Liver (tissue), 9 donors: ENCODE measurements around the gene RAB6A. TPM values are rescaled to one million over a fixed set of nuclear protein-coding genes. Genes with fewer than 3 reads are reported as not detected.

ENCODE experiments used
- DNase-seq: peaks from one replicate; pipeline ENCODE4 v3.0.0-alpha.2; 2017; ENCODE audit warnings: low spot score
- H3K27ac ChIP-seq, 2 donors: one replicate each; pipeline ENCODE4 v1.7.0; 2013; ENCODE audit warnings: inconsistent platforms in 2 of 2, low read length in 2 of 2, control low read depth in 1 of 2, low read depth in 1 of 2, mild to moderate bottlenecking in 1 of 2
- H3K27me3 ChIP-seq, 4 donors: one replicate each; pipeline versions ENCODE4 v1.6.1 to v1.7.0; 2013; ENCODE audit warnings: low read length in 3 of 4, inconsistent platforms in 1 of 4, mild to moderate bottlenecking in 1 of 4, moderate library complexity in 1 of 4; ENCODE audit not compliant: control insufficient read depth in 4 of 4, insufficient read depth in 4 of 4
- H3K36me3 ChIP-seq, 4 donors: one replicate each; pipeline versions ENCODE4 v1.6.1 to v1.7.0; 2013; ENCODE audit warnings: low read length in 3 of 4, mild to moderate bottlenecking in 3 of 4, low read depth in 1 of 4, moderate library complexity in 1 of 4; ENCODE audit not compliant: control insufficient read depth in 4 of 4, insufficient read depth in 3 of 4
- H3K4me1 ChIP-seq, 4 donors: one replicate each; pipeline versions ENCODE4 v1.6.1 to v1.7.0; 2013; ENCODE audit warnings: low read length in 3 of 4, mild to moderate bottlenecking in 3 of 4, moderate library complexity in 1 of 4; ENCODE audit not compliant: control insufficient read depth in 4 of 4, insufficient read depth in 4 of 4
- H3K4me3 ChIP-seq, 3 donors: one replicate each; pipeline versions ENCODE4 v1.6.1 to v1.7.0; 2013; ENCODE audit warnings: low read length in 3 of 3, control low read depth in 1 of 3, low read depth in 1 of 3, mild to moderate bottlenecking in 1 of 3
- H3K9ac ChIP-seq, 2 donors: one replicate each; pipeline ENCODE4 v1.7.0; 2013; ENCODE audit warnings: low read length in 2 of 2, mild to moderate bottlenecking in 2 of 2, moderate library complexity in 2 of 2, control low read depth in 1 of 2, low read depth in 1 of 2
- H3K9me3 ChIP-seq, 4 donors: one replicate each; pipeline versions ENCODE4 v1.6.1 to v1.7.0; 2013; ENCODE audit warnings: low read length in 3 of 4; ENCODE audit not compliant: control insufficient read depth in 4 of 4
- EGR1 ChIP-seq, 2 donors: IDR thresholded peaks; 2 replicates each; pipeline ENCODE4 v1.6.1; 2016 to 2018; ENCODE audit warnings: antibody characterized with exemption in 2 of 2, low read depth in 2 of 2
- FOXA1 ChIP-seq: IDR thresholded peaks from 2 replicates; pipeline ENCODE4 v1.6.1; 2016; ENCODE audit warnings: antibody characterized with exemption
- FOXA2 ChIP-seq: IDR thresholded peaks from 2 replicates; pipeline ENCODE4 v1.6.1; 2016; ENCODE audit warnings: antibody characterized with exemption
- GABPA ChIP-seq, 2 donors: IDR thresholded peaks in 1 of 2; conservative IDR thresholded peaks in 1 of 2; 2 replicates each; pipeline ENCODE4 v1.6.1; 2016; ENCODE audit warnings: antibody characterized with exemption in 2 of 2, mild to moderate bottlenecking in 1 of 2, moderate library complexity in 1 of 2
- HNF4A ChIP-seq, 2 donors: conservative IDR thresholded peaks; 2 replicates each; pipeline ENCODE4 v1.6.1; 2016; ENCODE audit warnings: antibody characterized with exemption in 2 of 2, mild to moderate bottlenecking in 2 of 2
- HNF4G ChIP-seq: IDR thresholded peaks from 2 replicates; pipeline ENCODE4 v1.6.1; 2016; ENCODE audit warnings: antibody characterized with exemption
- JUND ChIP-seq, 2 donors: IDR thresholded peaks; 2 replicates each; pipeline ENCODE4 v1.6.1; 2016; ENCODE audit warnings: antibody characterized with exemption in 2 of 2
- NR2F2 ChIP-seq: IDR thresholded peaks from 2 replicates; pipeline ENCODE4 v1.6.1; 2016; ENCODE audit warnings: antibody characterized with exemption
- RAD21 ChIP-seq, 2 donors: IDR thresholded peaks; 2 replicates each; pipeline ENCODE4 v1.6.1; 2016; ENCODE audit warnings: antibody characterized with exemption in 2 of 2, mild to moderate bottlenecking in 2 of 2
- REST ChIP-seq: IDR thresholded peaks from 2 replicates; pipeline ENCODE4 v1.6.1; 2016; ENCODE audit warnings: antibody characterized with exemption, mild to moderate bottlenecking
- RXRA ChIP-seq, 2 donors: IDR thresholded peaks; 2 replicates each; pipeline ENCODE4 v1.6.1; 2017 to 2018; ENCODE audit warnings: antibody characterized with exemption in 2 of 2, mild to moderate bottlenecking in 1 of 2
- SP1 ChIP-seq: IDR thresholded peaks from 2 replicates; pipeline ENCODE4 v1.6.1; 2018; ENCODE audit warnings: antibody characterized with exemption, mild to moderate bottlenecking
- TAF1 ChIP-seq: conservative IDR thresholded peaks from 2 replicates; pipeline ENCODE4 v1.6.1; 2016; ENCODE audit warnings: antibody characterized with exemption, mild to moderate bottlenecking
- WGBS: extraction: QIAGEN DNeasy Blood & Tissue Kit; methylation state at CpG from one replicate; pipeline ENCODE4 v1.1.7; 2013; 5-methylcytosine and 5-hydroxymethylcytosine counted together
- polyA plus RNA-seq, 2 donors: library from polyadenylated mRNA; stranded (reverse) in 1 of 2; unstranded in 1 of 2; fragments of 200-250 nt in 1 of 2; fragments of >200 nt in 1 of 2; fragmentation: Nextera tagmentation in 1 of 2; extraction: Ambion mirVana in 1 of 2; gene quantifications; one replicate each; pipeline versions ENCODE4 v1.2.1 to v1.2.3, GENCODE V29; 2013 to 2015
- total RNA-seq, 2 donors: library from RNA; depleted of rRNA; stranded (reverse); fragments of >200 nt; gene quantifications; one replicate each; pipeline ENCODE4 v1.2.3, GENCODE V29; 2014
- TF ChIP-seq, protein P1 (sequence below): fragments of 150-350 bp; IDR thresholded peaks from 2 replicates; pipeline ENCODE4 v1.5.1; 2017; ENCODE audit warnings: improper control_type of control experiment, low read depth, low read length; ENCODE audit not compliant: missing input control
- TF ChIP-seq, protein P2 (sequence below): IDR thresholded peaks from 2 replicates; pipeline ENCODE4 v1.6.1; 2016; ENCODE audit warnings: antibody characterized with exemption
- TF ChIP-seq, protein P3 (sequence below): IDR thresholded peaks from 2 replicates; pipeline ENCODE4 v1.6.1; 2016; ENCODE audit warnings: antibody characterized with exemption
- TF ChIP-seq, protein P4 (sequence below): IDR thresholded peaks from 2 replicates; pipeline ENCODE4 v1.6.1; 2016; ENCODE audit warnings: antibody characterized with exemption
- donor health status: healthy.
- donor health status: healthy.
- donor health status: healthy.
- donor health status: healthy.
- donor health status: healthy.

Gene RAB6A
- total and polyA plus RNA-seq, 4 donors, result 36.0 to 165 (median 51.5) TPM

- TF ChIP-seq, protein P1, sequence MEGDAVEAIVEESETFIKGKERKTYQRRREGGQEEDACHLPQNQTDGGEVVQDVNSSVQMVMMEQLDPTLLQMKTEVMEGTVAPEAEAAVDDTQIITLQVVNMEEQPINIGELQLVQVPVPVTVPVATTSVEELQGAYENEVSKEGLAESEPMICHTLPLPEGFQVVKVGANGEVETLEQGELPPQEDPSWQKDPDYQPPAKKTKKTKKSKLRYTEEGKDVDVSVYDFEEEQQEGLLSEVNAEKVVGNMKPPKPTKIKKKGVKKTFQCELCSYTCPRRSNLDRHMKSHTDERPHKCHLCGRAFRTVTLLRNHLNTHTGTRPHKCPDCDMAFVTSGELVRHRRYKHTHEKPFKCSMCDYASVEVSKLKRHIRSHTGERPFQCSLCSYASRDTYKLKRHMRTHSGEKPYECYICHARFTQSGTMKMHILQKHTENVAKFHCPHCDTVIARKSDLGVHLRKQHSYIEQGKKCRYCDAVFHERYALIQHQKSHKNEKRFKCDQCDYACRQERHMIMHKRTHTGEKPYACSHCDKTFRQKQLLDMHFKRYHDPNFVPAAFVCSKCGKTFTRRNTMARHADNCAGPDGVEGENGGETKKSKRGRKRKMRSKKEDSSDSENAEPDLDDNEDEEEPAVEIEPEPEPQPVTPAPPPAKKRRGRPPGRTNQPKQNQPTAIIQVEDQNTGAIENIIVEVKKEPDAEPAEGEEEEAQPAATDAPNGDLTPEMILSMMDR, result no peak
- no peak for TF ChIP-seq JUND (IDR thresholded peaks at IDR 0.05)
- TF ChIP-seq EGR1 (IDR thresholded peaks at IDR 0.05; ENCODE audit: low read depth in 2 of 2), result no peak
- no peak for TF ChIP-seq TAF1
Measured at GRCh38 chr11:73797457-73797856, 36.6 kb upstream of the RAB6A start (continued).

GRCh38 chr11:73795925-73796632, 35.2 kb upstream of the RAB6A start:
- H3K27ac ChIP-seq, result no peak overlapping the region
- H3K9me3 ChIP-seq, result no peaks in the 10 kb centered on the region

More at GRCh38 chr11:73795925-73796632, 35.2 kb upstream of the RAB6A start:
- no peak for TF ChIP-seq FOXA1
- TF ChIP-seq GABPA (IDR thresholded peaks at IDR 0.05 in 1 of 2, conservative IDR thresholded peaks at IDR 0.05 in 1 of 2), result no peak
- TF ChIP-seq FOXA2, result no peak
- TF ChIP-seq REST, result no peak
- TF ChIP-seq JUND (IDR thresholded peaks at IDR 0.05), result no peak
- TF ChIP-seq NR2F2, result no peak
- TF ChIP-seq SP1, result no peak
- TF ChIP-seq, protein P2, sequence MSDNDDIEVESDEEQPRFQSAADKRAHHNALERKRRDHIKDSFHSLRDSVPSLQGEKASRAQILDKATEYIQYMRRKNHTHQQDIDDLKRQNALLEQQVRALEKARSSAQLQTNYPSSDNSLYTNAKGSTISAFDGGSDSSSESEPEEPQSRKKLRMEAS, result no peak
- TF ChIP-seq, protein P3, sequence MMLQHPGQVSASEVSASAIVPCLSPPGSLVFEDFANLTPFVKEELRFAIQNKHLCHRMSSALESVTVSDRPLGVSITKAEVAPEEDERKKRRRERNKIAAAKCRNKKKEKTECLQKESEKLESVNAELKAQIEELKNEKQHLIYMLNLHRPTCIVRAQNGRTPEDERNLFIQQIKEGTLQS, result no peak
- TF ChIP-seq RAD21 (IDR thresholded peaks at IDR 0.05), result no peak
- no peak for TF ChIP-seq HNF4A (conservative IDR thresholded peaks at IDR 0.05)
- no peak for TF ChIP-seq TAF1
- TF ChIP-seq EGR1 (IDR thresholded peaks at IDR 0.05; ENCODE audit: low read depth in 2 of 2), result no peak
- TF ChIP-seq, protein P1, result no peak
- no peak for TF ChIP-seq HNF4G
- TF ChIP-seq RXRA (IDR thresholded peaks at IDR 0.05), result no peak
- TF ChIP-seq, protein P4, sequence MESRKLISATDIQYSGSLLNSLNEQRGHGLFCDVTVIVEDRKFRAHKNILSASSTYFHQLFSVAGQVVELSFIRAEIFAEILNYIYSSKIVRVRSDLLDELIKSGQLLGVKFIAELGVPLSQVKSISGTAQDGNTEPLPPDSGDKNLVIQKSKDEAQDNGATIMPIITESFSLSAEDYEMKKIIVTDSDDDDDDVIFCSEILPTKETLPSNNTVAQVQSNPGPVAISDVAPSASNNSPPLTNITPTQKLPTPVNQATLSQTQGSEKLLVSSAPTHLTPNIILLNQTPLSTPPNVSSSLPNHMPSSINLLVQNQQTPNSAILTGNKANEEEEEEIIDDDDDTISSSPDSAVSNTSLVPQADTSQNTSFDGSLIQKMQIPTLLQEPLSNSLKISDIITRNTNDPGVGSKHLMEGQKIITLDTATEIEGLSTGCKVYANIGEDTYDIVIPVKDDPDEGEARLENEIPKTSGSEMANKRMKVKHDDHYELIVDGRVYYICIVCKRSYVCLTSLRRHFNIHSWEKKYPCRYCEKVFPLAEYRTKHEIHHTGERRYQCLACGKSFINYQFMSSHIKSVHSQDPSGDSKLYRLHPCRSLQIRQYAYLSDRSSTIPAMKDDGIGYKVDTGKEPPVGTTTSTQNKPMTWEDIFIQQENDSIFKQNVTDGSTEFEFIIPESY, result no peak
- WGBS, result 93% methylated on average over 19 of the region's 19 CpGs
- Histone ChIP-seq H3K36me3 (peaks cover 0 to 3% (median under 1%) of the 10 kb centered on the region in 4 donors), H3K4me3 (no peak overlapping the region), H3K27me3 (no peaks in the 10 kb centered on the region), H3K9ac (no peak overlapping the region), H3K4me1 (no peaks in the 10 kb centered on the region)
- DNase-seq, result no peak
